Keratinocyte (primary cell): ENCODE results near the gene HSFY2. TPM values are rescaled to one million over a fixed set of nuclear protein-coding genes. Genes with fewer than 3 reads are reported as not detected.
"Not testable (repeated sequence)": the region's sequence is repeated elsewhere in the genome, so short reads cannot be mapped to it uniquely, and the experiment has no call there.

ENCODE experiments used
- DNase-seq: peaks from one replicate; pipeline ENCODE4 v3.0.0-alpha.2; 2011; ENCODE audit warnings: low read depth, missing footprints, low spot score
- FAIRE-seq: peaks from 2 replicates; lab custom pipeline; 2011; peaks lifted over from hg19 to GRCh38; lab: Jason Lieb, UNC
- H2AFZ ChIP-seq: 2 replicates; pipeline ENCODE4 v1.6.0; 2012; ENCODE audit warnings: low read length, control low read depth, inconsistent platforms; ENCODE audit not compliant: control insufficient read depth
- H3K27ac ChIP-seq: 2 replicates; pipeline ENCODE4 v1.5.1; 2011; ENCODE audit warnings: low read length; ENCODE audit not compliant: control insufficient read depth, insufficient read depth
- H3K27me3 ChIP-seq: 3 replicates; pipeline ENCODE4 v1.6.0; 2011; ENCODE audit warnings: low read length; ENCODE audit not compliant: control insufficient read depth, insufficient read depth; ENCODE audit errors: extremely low read depth
- H3K36me3 ChIP-seq, 2 experiments: 2 replicates in 1 of 2; 3 replicates in 1 of 2; pipeline ENCODE4 v1.5.1; 2011; ENCODE audit warnings: low read length in 2 of 2, mild to moderate bottlenecking in 1 of 2; ENCODE audit not compliant: control insufficient read depth in 2 of 2, insufficient read depth in 2 of 2; ENCODE audit errors: extremely low read depth in 1 of 2
- H3K4me1 ChIP-seq: 3 replicates; pipeline ENCODE4 v1.5.1; 2011; ENCODE audit warnings: low read length; ENCODE audit not compliant: control insufficient read depth, insufficient read depth; ENCODE audit errors: extremely low read depth
- H3K4me2 ChIP-seq: 3 replicates; pipeline ENCODE4 v1.6.0; 2011; ENCODE audit warnings: low read depth, low read length; ENCODE audit not compliant: control insufficient read depth, insufficient read depth; ENCODE audit errors: extremely low read depth
- H3K4me3 ChIP-seq, 3 experiments: fragments of 200-600 bp in 1 of 3; sonication (generic) in 1 of 3; 2 replicates in 2 of 3; 3 replicates in 1 of 3; pipeline ENCODE4 v1.5.1; 2011 to 2016; ENCODE audit warnings: low read length in 3 of 3, mild to moderate bottlenecking in 3 of 3, control low read depth in 2 of 3, inconsistent platforms in 1 of 3, low read depth in 1 of 3, mixed read lengths in 1 of 3, mixed run types in 1 of 3, moderate library complexity in 1 of 3; ENCODE audit not compliant: control insufficient read depth in 2 of 3, insufficient read depth in 2 of 3; ENCODE audit errors: extremely low read depth in 1 of 3
- H3K79me2 ChIP-seq: 2 replicates; pipeline ENCODE4 v1.6.0; 2012; ENCODE audit warnings: low read length; ENCODE audit not compliant: control insufficient read depth, insufficient read depth
- H3K9ac ChIP-seq: 3 replicates; pipeline ENCODE4 v1.6.0; 2011; ENCODE audit warnings: low read length; ENCODE audit not compliant: control insufficient read depth, insufficient read depth; ENCODE audit errors: extremely low read depth
- H3K9me1 ChIP-seq: 3 replicates; pipeline ENCODE4 v1.6.0; 2011; ENCODE audit warnings: low read length; ENCODE audit not compliant: control insufficient read depth, insufficient read depth; ENCODE audit errors: extremely low read depth
- H3K9me3 ChIP-seq: 2 replicates; pipeline ENCODE4 v1.5.1; 2012; ENCODE audit warnings: low read depth, low read length; ENCODE audit not compliant: control insufficient read depth
- H4K20me1 ChIP-seq: 3 replicates; pipeline ENCODE4 v1.6.0; 2011; ENCODE audit warnings: low read length; ENCODE audit not compliant: control insufficient read depth, insufficient read depth; ENCODE audit errors: extremely low read depth
- dilution Hi-C: fragments of 300-500 bp; cut with MboI; formaldehyde crosslinking; loops from one replicate; pipeline ENCODE4 v1.7.0; 2020; ENCODE audit warnings: low sequenced_read_pairs; ENCODE audit not compliant: extremely low pct_ligation_motif_present
- polyA plus RNA-seq, 5 experiments: library from polyadenylated mRNA; depleted of rRNA in 3 of 5; stranded (reverse) in 3 of 5; stranded (forward) in 1 of 5; unstranded in 1 of 5; fragments of >200 nt; gene quantifications; 1 replicate in 1 of 5; 2 replicates in 3 of 5; 3 replicates in 1 of 5; pipeline versions ENCODE4 v1.2.1 to v1.2.3, GENCODE V29; 2011 to 2012; ENCODE audit warnings: missing spikeins in 2 of 5, low read depth in 1 of 5, low replicate concordance in 1 of 5
- small RNA-seq, 3 experiments: library from RNA; depleted of rRNA; stranded (forward); fragments of <200 nt; gene quantifications; one replicate each; pipeline ENCODE3, GENCODE V24; 2012; ENCODE audit warnings: low read depth in 3 of 3, low replicate concordance in 1 of 3; ENCODE audit not compliant: insufficient read length in 3 of 3

Gene HSFY2
- polyA plus RNA-seq, 1 donor (not counting 4 experiments of a cell fraction or from before 2014, with no cell fraction given) = not detected

DNA sequence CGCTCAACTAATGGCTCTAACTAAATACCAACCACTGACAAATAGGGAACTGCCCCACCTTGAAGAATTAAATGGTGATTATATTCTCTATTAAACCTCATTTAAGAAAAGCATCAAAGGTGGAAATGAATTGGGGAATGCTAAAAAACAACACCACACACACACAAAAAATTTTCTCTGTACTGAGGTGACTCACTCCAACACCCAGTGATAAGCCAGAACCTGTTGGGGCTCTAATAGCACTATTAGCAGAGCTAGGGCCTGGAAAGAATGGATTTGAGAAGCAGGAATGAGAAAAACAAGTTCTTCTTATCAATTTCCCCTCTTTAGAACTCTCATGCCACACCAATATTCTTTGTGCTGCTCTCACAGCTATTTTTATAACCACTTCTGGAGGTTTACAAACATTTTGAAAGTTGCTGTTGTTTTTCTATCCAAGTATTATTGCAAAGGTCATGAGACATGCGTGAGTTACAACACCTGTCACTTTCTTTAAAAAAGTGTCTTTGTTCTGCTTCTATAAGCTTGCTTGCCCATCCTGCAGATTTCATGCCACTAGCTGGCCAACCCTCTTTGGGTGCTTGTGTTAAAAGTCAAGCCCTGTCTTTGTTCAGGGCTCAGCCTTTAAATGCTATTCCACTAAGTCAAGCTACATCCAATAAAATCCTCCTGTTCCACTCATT, 20.3 kb downstream of the HSFY2 start:
- dilution Hi-C loops, H2AFZ ChIP-seq, H4K20me1 ChIP-seq, H3K27me3 ChIP-seq, H3K27ac ChIP-seq, H3K4me1 ChIP-seq, H3K9me1 ChIP-seq, H3K9me3 ChIP-seq, DNase-seq, H3K36me3 ChIP-seq, H3K4me2 ChIP-seq, FAIRE-seq, H3K4me3 ChIP-seq, H3K79me2 ChIP-seq, H3K9ac ChIP-seq: not testable (repeated sequence)

DNA sequence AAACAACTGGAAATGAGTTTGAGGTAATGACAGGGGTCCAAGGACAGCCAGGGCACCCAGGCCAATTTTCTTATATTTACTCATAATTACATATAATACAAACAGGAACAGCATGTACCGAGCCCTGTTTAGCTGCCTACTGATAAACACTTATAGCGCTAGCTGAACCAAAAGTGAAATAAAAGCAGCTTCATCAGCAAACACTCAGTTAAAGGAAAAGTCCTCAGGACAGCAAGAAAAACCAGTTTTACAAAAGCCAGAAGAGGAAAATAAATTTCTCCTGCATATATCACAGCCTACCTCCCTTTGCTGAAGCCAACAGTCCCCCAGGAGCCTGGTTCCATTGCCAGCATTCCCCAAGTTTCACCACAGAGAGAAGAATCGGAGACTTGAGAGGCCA, 49.8 kb downstream of the HSFY2 start:
- H2AFZ ChIP-seq, H3K4me1 ChIP-seq, H3K36me3 ChIP-seq, H3K4me2 ChIP-seq, H3K9me1 ChIP-seq, dilution Hi-C loops, H3K9me3 ChIP-seq, DNase-seq, FAIRE-seq, H3K27me3 ChIP-seq, H3K27ac ChIP-seq, H3K79me2 ChIP-seq, H3K4me3 ChIP-seq, H4K20me1 ChIP-seq, H3K9ac ChIP-seq: not testable (repeated sequence)

Small RNAs within 50 kb of the gene (small RNA-seq; reads per million reads assigned to genes)
- 0 reads per million in 3 experiments for gene GPM6BP2

Other genes starting within 250 kb of the HSFY2 start
- gene HSFY1, start 227.0 kb downstream of the HSFY2 start, polyA plus RNA-seq = not detected in 3 replicates